Testis (tissue), 2 donors: ENCODE data around the gene WAC.

Experiments used
- POLR2A ChIP-seq: fragments of 450-650 bp; IDR thresholded peaks from one replicate; pipeline ENCODE4 v1.6.1; 2017; ENCODE audit warnings: antibody characterized with exemption, mild to moderate bottlenecking, moderate library complexity
- TF ChIP-seq, protein P1 (sequence below), 3 experiments: fragments of 450-650 bp in 2 of 3; fragments of 200-600 bp in 1 of 3; sonication (generic) in 1 of 3; IDR thresholded peaks; one replicate each; pipeline ENCODE4 v1.5.1; 2016 to 2019; ENCODE audit warnings: antibody characterized with exemption in 3 of 3, mild to moderate bottlenecking in 2 of 3, moderate library complexity in 1 of 3

DNA sequence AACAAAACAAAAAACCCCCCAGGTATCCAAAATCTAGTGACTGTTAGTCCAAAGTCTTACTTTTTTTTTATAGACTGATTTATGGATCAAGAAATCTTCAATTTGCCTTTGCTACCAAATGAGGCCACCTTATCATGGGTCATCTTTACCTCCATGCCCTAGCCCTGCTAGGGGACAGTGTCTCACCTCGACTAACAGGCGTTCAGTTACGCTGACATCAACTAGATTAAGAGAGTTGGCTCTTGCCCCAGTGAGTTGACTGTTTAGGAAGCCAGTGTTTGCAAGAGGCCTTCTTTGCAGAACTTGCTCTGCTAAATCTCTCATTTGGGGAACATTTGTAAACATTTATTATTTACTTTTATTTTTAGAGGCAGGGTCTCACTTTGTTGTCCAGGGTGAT lies 36.9 kb upstream of the WAC start:
- TF ChIP-seq, protein P1, sequence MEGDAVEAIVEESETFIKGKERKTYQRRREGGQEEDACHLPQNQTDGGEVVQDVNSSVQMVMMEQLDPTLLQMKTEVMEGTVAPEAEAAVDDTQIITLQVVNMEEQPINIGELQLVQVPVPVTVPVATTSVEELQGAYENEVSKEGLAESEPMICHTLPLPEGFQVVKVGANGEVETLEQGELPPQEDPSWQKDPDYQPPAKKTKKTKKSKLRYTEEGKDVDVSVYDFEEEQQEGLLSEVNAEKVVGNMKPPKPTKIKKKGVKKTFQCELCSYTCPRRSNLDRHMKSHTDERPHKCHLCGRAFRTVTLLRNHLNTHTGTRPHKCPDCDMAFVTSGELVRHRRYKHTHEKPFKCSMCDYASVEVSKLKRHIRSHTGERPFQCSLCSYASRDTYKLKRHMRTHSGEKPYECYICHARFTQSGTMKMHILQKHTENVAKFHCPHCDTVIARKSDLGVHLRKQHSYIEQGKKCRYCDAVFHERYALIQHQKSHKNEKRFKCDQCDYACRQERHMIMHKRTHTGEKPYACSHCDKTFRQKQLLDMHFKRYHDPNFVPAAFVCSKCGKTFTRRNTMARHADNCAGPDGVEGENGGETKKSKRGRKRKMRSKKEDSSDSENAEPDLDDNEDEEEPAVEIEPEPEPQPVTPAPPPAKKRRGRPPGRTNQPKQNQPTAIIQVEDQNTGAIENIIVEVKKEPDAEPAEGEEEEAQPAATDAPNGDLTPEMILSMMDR (IDR thresholded peaks at IDR 0.05), result no peak
- TF ChIP-seq POLR2A, result no peak
